Stimulated activated CD4-positive, alpha-beta T cell treated with anti-CD3 and anti-CD28 coated beads, TNF-alpha, amount 100 ng/mL, for 1 hour (primary cell): Measurements from ENCODE around the gene ASXL3.

Source experiments
- DNase-seq, 3 donors: peaks; one replicate each; pipeline ENCODE4 v3.0.0-alpha.2; 2020; ENCODE audit warnings: low read depth in 3 of 3, low spot score in 1 of 3

The ASXL3 gene

GRCh38 chr18:33712719-33713118 lies 134.7 kb downstream of the ASXL3 start:
- DNase-seq = no peak

- DNase-seq = no peak
Measured at GRCh38 chr18:33716061-33716683, 138.2 kb downstream of the ASXL3 start.

- no peak for DNase-seq
Measured at GRCh38 chr18:33717339-33717738, 139.3 kb downstream of the ASXL3 start.

- no peak for DNase-seq
Measured at GRCh38 chr18:33720133-33720532, 142.1 kb downstream of the ASXL3 start.

- no peak for DNase-seq
Measured at GRCh38 chr18:33729556-33729955, 151.5 kb downstream of the ASXL3 start.

- DNase-seq = no peak
Measured at GRCh38 chr18:33733376-33733775, 155.4 kb downstream of the ASXL3 start.

GRCh38 chr18:33735428-33735827 lies 157.4 kb downstream of the ASXL3 start:
- DNase-seq = no peak

GRCh38 chr18:33741760-33742159 lies 163.7 kb downstream of the ASXL3 start:
- DNase-seq = no peak

GRCh38 chr18:33744032-33744697 lies 166.1 kb downstream of the ASXL3 start:
- DNase-seq = no peak

GRCh38 chr18:33745151-33745795 lies 167.3 kb downstream of the ASXL3 start:
- no peak for DNase-seq

GRCh38 chr18:33745871-33746545 lies 168.0 kb downstream of the ASXL3 start:
- DNase-seq = no peak

- DNase-seq = no peak
Measured at GRCh38 chr18:33749834-33750233, 171.8 kb downstream of the ASXL3 start.

GRCh38 chr18:33750366-33750765 lies 172.3 kb downstream of the ASXL3 start:
- no peak for DNase-seq

- DNase-seq = no peak
Measured at GRCh38 chr18:33751613-33752221, 173.7 kb downstream of the ASXL3 start.

GRCh38 chr18:33755391-33755790 lies 177.4 kb downstream of the ASXL3 start:
- DNase-seq = no peak

- no peak for DNase-seq
Measured at GRCh38 chr18:33755931-33756560, 178.0 kb downstream of the ASXL3 start.

GRCh38 chr18:33757037-33757436 lies 179.0 kb downstream of the ASXL3 start:
- DNase-seq = no peak

- no peak for DNase-seq
Measured at GRCh38 chr18:33761363-33761762, 183.3 kb downstream of the ASXL3 start.

GRCh38 chr18:33781429-33781828 lies 203.4 kb downstream of the ASXL3 start:
- DNase-seq = no peak
